ENCODE data around the gene RAB29.
A peak's percentile ranks its signal among the peaks of the same experiment; 100 is the strongest.
"Not testable (repeated sequence)": the region's sequence is repeated elsewhere in the genome, so short reads cannot be mapped to it uniquely, and the experiment has no call there.

The RAB29 gene

GRCh38 chr1:205743977-205744376 lies 31.3 kb downstream of the RAB29 start:
- Mint-ChIP-seq H3K27ac (peak overlapping the region; percentile 64), H3K27me3 (no peaks in the 10 kb centered on the region), H3K4me1 (peaks cover 38% of the 10 kb centered on the region), H3K4me3 (peak overlapping the region; percentile 10), H3K36me3 (peaks cover 2% of the 10 kb centered on the region), H3K9me3 (no peaks in the 10 kb centered on the region)
- DNase-seq (ENCODE audit: low spot score in 2 of 2) = no peak
- ATAC-seq (ENCODE audit: low read depth) = no peak

GRCh38 chr1:205741681-205742080 lies 33.6 kb downstream of the RAB29 start:
- no peaks in the 10 kb centered on the region for H3K27me3 Mint-ChIP-seq
- no peak overlapping the region for H3K4me3 Mint-ChIP-seq
- H3K9me3 Mint-ChIP-seq = no peaks in the 10 kb centered on the region
- peak overlapping the region; percentile 58 for H3K27ac Mint-ChIP-seq
- DNase-seq (ENCODE audit: low spot score in 2 of 2) (no peak), ATAC-seq (ENCODE audit: low read depth) (no peak)
- peaks cover 33% of the 10 kb centered on the region for H3K4me1 Mint-ChIP-seq
- H3K36me3 Mint-ChIP-seq = peaks cover 2% of the 10 kb centered on the region

- Mint-ChIP-seq H3K9me3 (no peaks in the 10 kb centered on the region), H3K27ac (no peak overlapping the region), H3K27me3 (no peaks in the 10 kb centered on the region), H3K4me3 (no peak overlapping the region), H3K36me3 (no peaks in the 10 kb centered on the region), H3K4me1 (peaks cover 34% of the 10 kb centered on the region)
- DNase-seq (ENCODE audit: low spot score in 2 of 2) (no peak), ATAC-seq (ENCODE audit: low read depth) (no peak)
These were observed 35.7 kb downstream of the RAB29 start for GRCh38 chr1:205739348-205740160.

- Mint-ChIP-seq H3K27ac (no peak overlapping the region), H3K4me3 (no peak overlapping the region), H3K27me3 (no peaks in the 10 kb centered on the region), H3K4me1 (peaks cover 23% of the 10 kb centered on the region), H3K36me3 (no peaks in the 10 kb centered on the region), H3K9me3 (no peaks in the 10 kb centered on the region)
- DNase-seq (ENCODE audit: low spot score in 2 of 2) = no peak
- no peak for ATAC-seq (ENCODE audit: low read depth)
These were observed 40.1 kb downstream of the RAB29 start for GRCh38 chr1:205735218-205735617.

GRCh38 chr1:205733438-205734175 lies 41.7 kb downstream of the RAB29 start:
- Mint-ChIP-seq H3K27ac (peak overlapping the region; percentile 10), H3K4me1 (peaks cover 20% of the 10 kb centered on the region)

GRCh38 chr1:205729945-205730610 lies 45.2 kb downstream of the RAB29 start:
- Mint-ChIP-seq H3K9me3 (no peaks in the 10 kb centered on the region), H3K27me3 (no peaks in the 10 kb centered on the region), H3K4me1 (peaks cover 8% of the 10 kb centered on the region), H3K27ac (no peak overlapping the region), H3K36me3 (peaks cover 2% of the 10 kb centered on the region), H3K4me3 (no peak overlapping the region)
- DNase-seq (ENCODE audit: low spot score in 2 of 2) (no peak), ATAC-seq (ENCODE audit: low read depth) (no peak)

More at GRCh38 chr1:205733438-205734175, 41.7 kb downstream of the RAB29 start:
- H3K36me3 Mint-ChIP-seq = no peaks in the 10 kb centered on the region
- no peaks in the 10 kb centered on the region for H3K27me3 Mint-ChIP-seq
- no peak overlapping the region for H3K4me3 Mint-ChIP-seq
- ATAC-seq (ENCODE audit: low read depth) = no peak
- no peaks in the 10 kb centered on the region for H3K9me3 Mint-ChIP-seq
- no peak for DNase-seq (ENCODE audit: low spot score in 2 of 2)

- no peak overlapping the region for H3K4me3 Mint-ChIP-seq
- H3K4me1 Mint-ChIP-seq = no peaks in the 10 kb centered on the region
- peaks cover 10% of the 10 kb centered on the region for H3K36me3 Mint-ChIP-seq
- no peaks in the 10 kb centered on the region for H3K27me3 Mint-ChIP-seq
- no peak overlapping the region for H3K27ac Mint-ChIP-seq
- ATAC-seq (ENCODE audit: low read depth) = no peak
- H3K9me3 Mint-ChIP-seq = no peaks in the 10 kb centered on the region
- DNase-seq (ENCODE audit: low spot score in 2 of 2) = no peak
These were observed 48.6 kb downstream of the RAB29 start for GRCh38 chr1:205726619-205727125.

- no peak overlapping the region for H3K27ac Mint-ChIP-seq
These were observed 49.8 kb downstream of the RAB29 start for GRCh38 chr1:205725514-205725913.

GRCh38 chr1:205720740-205721139 lies 54.5 kb downstream of the RAB29 start:
- H3K4me3 Mint-ChIP-seq; ATAC-seq (ENCODE audit: low read depth); DNase-seq (ENCODE audit: low spot score in 2 of 2); H3K27me3 Mint-ChIP-seq; H3K4me1 Mint-ChIP-seq; H3K9me3 Mint-ChIP-seq; H3K27ac Mint-ChIP-seq: not testable (repeated sequence)
- peaks cover 35% of the 10 kb centered on the region for H3K36me3 Mint-ChIP-seq

More at GRCh38 chr1:205725514-205725913, 49.8 kb downstream of the RAB29 start:
- H3K27me3 Mint-ChIP-seq = no peaks in the 10 kb centered on the region
- H3K9me3 Mint-ChIP-seq = no peaks in the 10 kb centered on the region
- DNase-seq (ENCODE audit: low spot score in 2 of 2) (no peak), ATAC-seq (ENCODE audit: low read depth) (no peak)
- H3K36me3 Mint-ChIP-seq = peaks cover 15% of the 10 kb centered on the region
- no peak overlapping the region for H3K4me3 Mint-ChIP-seq
- no peaks in the 10 kb centered on the region for H3K4me1 Mint-ChIP-seq

GRCh38 chr1:205719762-205720161 lies 55.5 kb downstream of the RAB29 start:
- no peak overlapping the region for H3K27ac Mint-ChIP-seq
- H3K4me1 Mint-ChIP-seq = peaks cover 9% of the 10 kb centered on the region
- no peak overlapping the region for H3K4me3 Mint-ChIP-seq
- H3K27me3 Mint-ChIP-seq = no peaks in the 10 kb centered on the region
- no peak for DNase-seq (ENCODE audit: low spot score in 2 of 2)
- no peak for ATAC-seq (ENCODE audit: low read depth)
- H3K9me3 Mint-ChIP-seq = no peaks in the 10 kb centered on the region
- H3K36me3 Mint-ChIP-seq = peaks cover 34% of the 10 kb centered on the region

- Mint-ChIP-seq H3K4me1 (peaks cover 9% of the 10 kb centered on the region), H3K4me3 (no peak overlapping the region), H3K27ac (no peak overlapping the region), H3K27me3 (no peaks in the 10 kb centered on the region), H3K36me3 (peaks cover 32% of the 10 kb centered on the region), H3K9me3 (no peaks in the 10 kb centered on the region)
- DNase-seq (ENCODE audit: low spot score in 2 of 2) = no peak
- no peak for ATAC-seq (ENCODE audit: low read depth)
These were observed 56.3 kb downstream of the RAB29 start for GRCh38 chr1:205719015-205719414.
